HG03460 (cell line): ENCODE results near the gene CDX2.
A peak's percentile ranks its signal among the peaks of the same experiment; 100 is the strongest.
"Not testable (repeated sequence)": the region's sequence is repeated elsewhere in the genome, so short reads cannot be mapped to it uniquely, and the experiment has no call there.

Source experiments
- ATAC-seq: cut with Tn5 transposase; IDR thresholded peaks from one replicate; pipeline ENCODE4 v1.9.1; 2021; ENCODE audit not compliant: unreplicated experiment

Gene CDX2, protein sequence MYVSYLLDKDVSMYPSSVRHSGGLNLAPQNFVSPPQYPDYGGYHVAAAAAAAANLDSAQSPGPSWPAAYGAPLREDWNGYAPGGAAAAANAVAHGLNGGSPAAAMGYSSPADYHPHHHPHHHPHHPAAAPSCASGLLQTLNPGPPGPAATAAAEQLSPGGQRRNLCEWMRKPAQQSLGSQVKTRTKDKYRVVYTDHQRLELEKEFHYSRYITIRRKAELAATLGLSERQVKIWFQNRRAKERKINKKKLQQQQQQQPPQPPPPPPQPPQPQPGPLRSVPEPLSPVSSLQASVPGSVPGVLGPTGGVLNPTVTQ

DNA sequence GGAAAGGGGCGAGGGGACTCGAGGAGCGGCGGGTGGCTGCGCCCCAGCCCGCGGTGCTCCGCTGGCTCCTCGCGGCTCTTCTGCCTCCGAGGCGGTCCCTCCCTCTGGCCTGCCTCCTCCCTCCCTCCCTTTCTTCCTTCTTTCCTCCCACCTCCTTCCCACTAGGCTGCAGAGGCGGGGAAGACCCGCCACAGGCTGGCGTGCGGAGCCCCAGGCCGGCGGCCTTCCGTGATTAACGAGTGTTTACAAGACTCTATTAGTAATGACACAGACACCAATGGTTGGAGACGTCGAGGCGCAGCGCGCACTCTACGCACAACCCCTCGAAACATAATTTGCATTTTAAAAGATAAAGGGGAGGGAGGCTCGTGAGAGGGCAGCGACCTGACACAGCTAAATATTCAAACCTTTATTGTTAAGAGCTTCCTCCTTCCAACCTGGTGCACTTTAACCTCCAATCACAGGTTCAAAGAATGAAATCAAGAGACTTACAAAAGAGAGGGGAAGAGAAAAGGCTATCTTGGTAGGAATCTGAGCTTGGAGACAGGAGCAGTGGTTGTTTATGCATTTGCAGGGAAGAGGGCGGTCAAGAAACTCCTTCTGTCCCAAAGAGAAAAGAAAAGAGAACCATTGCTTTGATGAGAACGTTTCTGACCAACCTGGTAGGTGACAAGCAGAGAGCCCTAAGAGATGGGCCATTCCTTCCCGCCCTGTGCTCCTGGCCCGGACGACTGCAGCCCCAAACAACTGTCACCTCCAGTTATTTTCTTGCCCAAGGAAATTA is at the start of gene CDX2:
TSS of gene CDX2 (minus strand) at position 234 of the 784 bp plus-strand sequence. CDS start 309 bp downstream, outside the sequence.
- ATAC-seq: no peak

DNA sequence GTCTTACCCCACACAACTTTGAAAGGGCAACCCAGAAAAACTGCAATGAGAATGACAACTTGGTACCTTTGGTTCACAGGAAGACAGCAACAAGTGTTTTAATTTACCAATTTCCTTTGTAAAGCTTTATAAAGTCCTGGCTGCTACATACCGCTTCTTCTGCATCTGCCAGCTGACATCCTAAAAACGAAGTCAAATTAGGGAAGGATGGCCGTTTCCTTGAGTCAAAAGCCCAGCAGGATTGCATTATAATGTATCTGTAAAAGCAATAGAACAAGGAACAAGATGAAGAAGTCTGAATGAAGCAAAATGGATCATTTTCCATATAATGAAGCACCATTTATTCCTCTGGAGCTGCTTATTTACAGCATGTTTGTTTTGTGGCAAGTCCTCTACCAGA is 45.2 kb upstream of the CDX2 start:
- no peak for ATAC-seq

DNA sequence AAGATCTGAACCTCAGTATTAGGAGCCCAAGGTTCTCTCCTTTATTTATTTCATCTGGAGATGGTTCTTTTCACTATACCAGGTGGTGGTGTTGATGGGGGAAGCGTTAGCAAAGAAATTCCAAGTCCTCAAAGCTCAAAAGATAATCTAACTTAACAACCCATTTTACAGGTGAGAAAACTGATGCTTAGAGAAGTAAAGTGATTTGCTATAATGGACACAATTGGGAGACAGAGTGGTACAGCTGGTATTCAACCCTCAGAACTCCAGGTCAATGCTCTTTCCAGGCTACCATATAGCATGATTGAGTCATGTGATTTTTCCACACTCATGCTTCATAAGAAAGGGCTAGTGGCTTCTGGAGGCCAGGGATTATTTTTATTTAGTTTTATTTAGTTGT is 44.4 kb upstream of the CDX2 start:
- ATAC-seq: no peak

DNA sequence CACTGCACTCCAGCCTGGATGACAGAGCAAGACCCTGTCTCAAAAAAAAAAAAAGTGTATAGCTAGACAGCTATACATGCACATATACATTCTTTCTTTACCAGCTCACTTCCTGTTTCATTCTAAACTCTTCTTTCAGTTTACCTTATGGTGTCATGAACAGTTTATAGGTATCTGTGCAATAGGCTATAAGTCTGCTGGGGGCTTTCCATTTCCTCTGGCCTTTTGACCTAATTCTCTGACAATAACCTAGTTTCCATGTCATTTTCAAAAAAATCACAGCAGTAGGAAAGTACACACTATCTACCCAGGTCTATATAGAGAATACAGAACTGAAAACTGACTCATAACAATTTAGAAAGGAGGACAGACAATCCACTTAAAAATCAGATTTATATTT is 43.8 kb upstream of the CDX2 start:
- peak; percentile 85 for ATAC-seq

- no peak for ATAC-seq
Measured at GRCh38 chr13:28012383-28012782, 43.3 kb upstream of the CDX2 start.

DNA sequence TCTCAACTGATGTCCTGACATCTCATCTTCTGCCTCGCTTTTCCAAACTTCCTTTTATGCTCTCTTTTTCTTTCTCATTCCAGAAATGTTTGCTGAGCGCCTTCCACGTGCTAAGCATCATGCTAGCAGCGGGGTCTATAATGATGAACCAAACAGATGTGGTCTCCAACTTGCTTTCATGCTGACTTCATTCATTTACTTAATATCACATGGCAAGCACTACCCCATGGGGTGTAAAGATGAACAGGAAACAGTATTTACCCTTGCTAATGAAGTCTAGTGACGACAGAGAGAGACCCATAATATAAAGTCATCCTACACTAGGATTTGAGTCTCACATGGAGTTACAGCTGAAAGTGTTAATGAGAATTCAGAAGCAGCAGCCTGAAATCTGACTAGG is 40.9 kb upstream of the CDX2 start:
- ATAC-seq: no peak

- not testable (repeated sequence) for ATAC-seq
Measured at GRCh38 chr13:28005016-28005415, 35.9 kb upstream of the CDX2 start.

GRCh38 chr13:28002886-28003698 is 34.0 kb upstream of the CDX2 start:
- ATAC-seq: no peak

- ATAC-seq: no peak
Measured at GRCh38 chr13:28001837-28002473, 32.8 kb upstream of the CDX2 start.

- ATAC-seq: no peak
Measured at GRCh38 chr13:28001049-28001448, 31.9 kb upstream of the CDX2 start.

GRCh38 chr13:28000567-28000966 is 31.5 kb upstream of the CDX2 start:
- ATAC-seq: no peak

DNA sequence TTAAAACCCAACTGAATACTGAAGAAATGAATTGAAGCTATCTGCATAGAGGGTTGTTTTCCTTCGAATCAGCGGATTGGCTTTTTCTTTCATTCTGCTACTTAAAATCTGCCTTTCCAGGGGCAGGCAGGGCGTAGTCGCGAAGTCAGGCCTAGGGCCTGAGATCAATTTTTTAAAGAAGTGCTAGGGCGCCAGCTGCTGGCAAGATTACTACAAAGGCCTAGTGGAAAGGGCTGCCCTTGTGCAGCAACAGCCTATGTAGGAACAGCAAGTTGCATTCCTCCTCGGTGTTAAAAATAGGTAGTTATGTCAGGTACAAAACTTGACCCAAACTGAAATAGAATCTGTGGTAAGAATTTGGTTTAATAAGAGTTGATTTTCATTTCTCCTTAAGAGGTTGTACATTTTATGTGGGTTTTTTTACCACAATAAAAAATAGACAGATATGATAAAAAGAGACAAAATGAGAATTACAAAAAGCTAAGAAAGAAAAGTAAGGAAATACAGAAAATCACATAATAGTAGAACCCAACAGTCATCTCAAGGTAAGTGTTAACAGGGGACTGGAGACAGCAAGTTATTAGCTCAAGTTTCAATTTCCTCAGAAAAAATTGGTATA is 28.9 kb upstream of the CDX2 start:
- ATAC-seq: no peak

- no peak for ATAC-seq
Measured at GRCh38 chr13:27991881-27992280, 22.8 kb upstream of the CDX2 start.

DNA sequence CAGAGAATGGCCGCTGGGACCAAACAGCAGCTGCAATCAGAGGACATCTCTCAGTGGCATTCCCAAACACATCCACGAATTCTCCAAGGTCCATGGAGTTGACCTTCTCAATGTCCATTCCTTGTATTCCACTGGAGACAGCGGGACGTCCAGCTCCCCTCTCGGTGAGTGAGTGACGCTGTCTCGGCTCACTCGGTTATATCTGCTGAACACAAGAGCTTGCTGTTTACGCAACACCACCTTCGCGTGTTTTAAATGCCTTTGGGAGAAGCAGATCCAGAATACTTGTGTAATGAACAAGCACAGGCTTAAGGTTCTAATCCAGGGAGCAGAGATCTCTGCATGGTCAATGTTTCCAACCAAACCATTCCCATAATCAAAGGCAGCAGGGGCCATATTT is 19.4 kb upstream of the CDX2 start, which contains the start of gene URAD:
TSS of gene URAD (minus strand) at position 174 of the 400 bp plus-strand sequence. CDS start at position 118, 56 bp downstream.
- ATAC-seq: no peak

GRCh38 chr13:27985600-27985999 is 16.5 kb upstream of the CDX2 start:
- no peak for ATAC-seq

- ATAC-seq: no peak
Measured at GRCh38 chr13:27982361-27982760, 13.2 kb upstream of the CDX2 start.

- ATAC-seq: no peak
Measured at GRCh38 chr13:27981006-27981708, 12.0 kb upstream of the CDX2 start.

GRCh38 chr13:27980280-27980998 is 11.3 kb upstream of the CDX2 start:
- ATAC-seq: no peak

DNA sequence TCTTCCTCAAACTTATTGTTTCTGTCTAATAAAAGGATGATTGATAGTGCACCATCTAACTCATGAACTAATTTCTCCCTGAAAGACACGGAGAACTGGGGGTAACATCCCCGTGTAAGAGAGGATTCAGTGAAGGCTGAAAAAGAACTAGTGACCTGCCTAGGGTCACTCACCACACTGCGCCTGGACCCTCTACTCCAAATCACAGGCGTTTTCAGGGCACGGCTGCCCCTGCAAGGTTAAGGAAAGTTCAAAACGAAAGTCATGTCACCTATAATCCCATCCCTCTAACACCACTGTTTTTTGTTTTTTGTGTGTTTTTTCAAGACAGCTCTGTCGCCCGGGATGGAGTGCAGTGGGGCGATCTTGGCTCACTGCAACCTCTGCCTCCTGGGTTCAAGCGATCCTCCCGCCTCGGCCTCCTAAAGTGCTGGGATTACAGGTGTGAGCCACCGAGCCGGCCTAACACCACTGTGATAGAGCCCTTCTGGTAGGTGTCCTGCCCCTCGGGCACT is 10.7 kb upstream of the CDX2 start:
- no peak for ATAC-seq
